ENCODE measurements around the gene ATG101.

The ATG101 gene

GRCh38 chr12:52042706-52043385, 26.9 kb upstream of the ATG101 start:
- DNase-seq: no peak

DNA sequence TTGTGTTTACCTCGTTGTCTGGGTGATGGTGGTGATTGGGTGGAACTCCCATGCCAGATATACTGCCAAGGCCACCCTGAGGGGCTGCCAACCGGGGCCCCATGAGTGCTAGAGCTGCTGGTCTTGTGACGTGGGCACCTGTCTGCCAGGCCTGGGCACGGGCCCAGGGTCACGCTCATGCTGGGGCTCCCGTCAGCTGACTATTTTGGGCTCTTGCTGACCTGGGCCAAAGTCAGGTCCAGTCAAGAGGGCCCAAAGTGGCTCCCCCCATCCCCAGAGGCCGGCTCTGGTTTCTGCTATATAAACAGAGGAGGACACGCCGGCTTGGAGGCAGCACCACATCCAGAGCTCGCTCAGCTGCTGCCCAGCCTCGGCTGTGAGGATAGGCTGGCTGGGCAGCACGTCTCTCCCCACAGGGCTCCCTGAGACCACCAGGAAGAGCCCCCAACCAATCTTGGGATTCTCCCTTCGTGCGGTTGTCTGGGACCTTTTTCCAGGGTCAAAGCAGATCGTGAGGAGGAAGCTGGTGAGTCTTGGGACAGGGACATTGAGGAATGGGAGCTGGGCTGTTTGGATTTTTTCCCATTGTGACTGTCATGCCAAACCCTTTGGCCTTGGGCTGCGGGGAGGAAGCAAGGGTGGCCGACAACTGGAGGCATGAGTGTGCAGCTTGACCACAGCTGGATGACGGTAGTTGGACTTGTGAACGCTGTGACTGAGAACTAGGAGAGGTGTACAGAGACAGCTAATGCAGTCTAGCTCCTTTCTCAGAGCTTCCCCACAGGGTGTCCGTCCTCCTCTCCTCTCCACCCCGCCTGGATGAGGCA, 26.2 kb upstream of the ATG101 start:
- no peak for DNase-seq

DNA sequence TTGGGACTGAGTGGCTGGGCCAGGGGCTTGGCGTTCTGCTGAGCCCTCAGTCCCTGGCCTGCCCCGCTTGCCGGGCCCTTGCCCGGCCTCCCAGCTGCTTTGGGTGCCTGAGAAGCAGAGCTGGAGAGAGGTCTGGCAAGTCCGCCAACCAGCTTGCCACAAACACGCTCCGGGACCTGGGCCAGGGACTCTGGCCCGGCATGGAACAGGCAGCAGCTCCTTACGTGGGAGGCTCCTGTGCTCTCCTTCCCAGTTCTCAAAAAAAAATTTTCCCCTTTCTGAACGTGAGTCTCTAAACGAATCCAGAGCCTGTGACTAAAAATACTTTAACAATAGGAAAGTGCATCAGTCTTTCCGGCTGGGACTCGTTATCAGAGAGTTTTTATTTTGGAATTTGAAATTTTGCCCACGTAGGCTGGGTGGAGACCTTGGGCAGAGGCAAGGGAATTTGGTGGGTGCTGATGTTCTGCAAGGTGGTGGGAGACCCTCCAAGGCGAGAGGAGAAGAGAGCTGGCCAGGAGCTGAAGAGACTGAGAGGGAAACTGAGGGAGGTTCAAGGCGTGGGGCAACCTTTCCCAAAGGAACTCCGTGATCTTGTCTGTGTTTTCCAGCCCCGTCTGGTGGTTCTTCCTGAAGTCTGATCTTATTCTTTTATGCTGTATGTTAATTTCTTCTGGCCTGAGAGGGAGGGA, 25.3 kb upstream of the ATG101 start:
- DNase-seq: no peak

DNA sequence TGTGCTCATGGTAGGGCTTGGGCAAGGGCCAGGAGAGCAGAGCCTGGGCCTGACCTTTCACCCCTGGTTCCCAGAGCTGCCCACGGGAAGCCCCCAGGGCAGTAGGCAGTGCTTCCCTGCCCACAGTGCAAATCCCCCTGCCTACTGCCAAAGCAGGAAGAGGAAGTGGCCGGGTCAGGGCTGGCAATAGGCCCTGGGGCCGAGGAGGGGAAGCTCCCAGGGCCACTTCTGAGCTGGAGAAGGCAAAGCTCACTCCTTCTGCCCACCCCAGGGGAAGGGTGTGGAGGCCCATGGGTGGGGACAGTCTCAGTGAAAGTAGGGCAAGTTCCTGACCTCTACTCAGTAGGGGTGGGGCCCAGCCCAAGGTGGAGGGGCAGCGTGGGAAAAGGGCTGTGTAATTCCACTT, 24.0 kb upstream of the ATG101 start:
- no peak for DNase-seq

DNA sequence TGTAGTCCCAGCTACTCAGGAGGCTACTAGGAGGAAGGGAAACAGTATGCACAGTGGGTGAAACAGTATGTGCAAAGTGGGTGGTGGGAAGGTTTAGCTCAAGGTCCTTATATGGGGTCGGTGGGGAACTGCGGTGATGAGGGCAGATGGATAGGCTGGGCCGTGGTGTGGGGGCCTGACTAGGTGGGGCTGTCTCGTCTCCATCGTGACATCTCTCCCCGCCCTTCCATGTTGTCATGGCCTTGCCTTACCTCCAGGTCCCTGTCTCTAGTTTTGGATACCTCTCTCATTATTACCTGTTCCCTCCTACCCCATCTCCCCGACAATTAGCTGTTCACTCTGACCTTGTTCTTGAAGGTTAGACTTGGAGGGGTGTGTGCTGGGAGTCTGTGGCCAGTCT, 22.9 kb upstream of the ATG101 start:
- DNase-seq: no peak

- DNase-seq: no peak
These were observed 20.5 kb upstream of the ATG101 start for GRCh38 chr12:52049286-52049685.

DNA sequence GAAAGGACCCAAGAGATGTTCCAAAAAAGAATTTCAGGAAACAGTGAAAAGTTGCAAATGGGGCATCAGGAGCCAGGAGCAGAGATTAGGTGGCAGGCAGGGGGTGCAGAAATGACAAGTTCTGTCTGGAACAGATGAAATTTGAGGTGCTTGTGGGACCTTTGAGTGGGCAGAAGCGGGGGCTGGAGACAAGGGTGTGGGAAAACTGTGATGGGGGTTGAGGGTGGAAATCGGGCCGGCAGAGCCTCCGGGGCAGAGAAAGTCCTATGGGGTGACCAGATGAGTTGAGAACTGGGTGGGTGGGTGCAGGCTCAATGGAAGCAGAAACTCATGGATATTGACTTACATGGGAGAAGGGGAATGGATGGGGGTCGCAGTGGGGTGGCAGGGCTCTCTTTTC, 20.1 kb upstream of the ATG101 start:
- no peak for DNase-seq

DNA sequence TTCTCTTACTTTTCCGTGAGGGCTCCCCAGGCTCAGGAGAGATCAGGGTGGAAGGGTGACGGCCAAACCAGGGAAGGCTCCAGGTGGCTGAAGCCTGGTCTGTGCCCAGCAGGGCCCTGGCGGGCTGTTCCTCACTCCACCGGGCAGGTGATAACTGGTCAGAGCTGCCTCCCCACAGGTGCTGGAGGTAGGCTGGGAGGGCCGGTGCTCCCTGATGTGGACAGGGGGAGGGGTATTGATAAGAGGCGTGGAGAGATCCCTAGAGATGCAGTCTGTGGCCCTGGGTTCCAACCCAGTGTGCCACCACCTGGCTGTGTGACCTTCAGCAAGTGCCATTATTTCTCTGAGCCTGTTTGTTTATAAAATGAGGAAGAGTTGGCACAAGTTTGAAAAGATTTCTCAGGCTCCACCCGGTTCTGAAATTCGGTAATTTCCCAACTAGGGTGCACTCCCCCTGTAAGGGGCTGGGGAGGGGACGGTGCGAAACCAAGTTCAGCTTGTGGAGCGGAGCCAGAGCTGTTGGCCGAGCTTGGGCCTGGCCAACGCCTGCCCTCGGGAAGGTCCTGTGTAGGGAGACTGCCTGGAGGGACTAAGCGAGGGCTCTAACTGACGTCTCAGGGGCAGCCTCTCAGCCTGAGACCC, 19.5 kb upstream of the ATG101 start:
- DNase-seq: no peak

- DNase-seq: peak; percentile 70
These were observed 18.8 kb upstream of the ATG101 start, which contains the start of gene NR4A1 for GRCh38 chr12:52050758-52051541. Gene NR4A1, plus strand, starts transcription at chr12:52051442. Its CDS starts 2,887 bp downstream, at chr12:52054329.

GRCh38 chr12:52052468-52053186, 17.2 kb upstream of the ATG101 start:
- DNase-seq: no peak

DNA sequence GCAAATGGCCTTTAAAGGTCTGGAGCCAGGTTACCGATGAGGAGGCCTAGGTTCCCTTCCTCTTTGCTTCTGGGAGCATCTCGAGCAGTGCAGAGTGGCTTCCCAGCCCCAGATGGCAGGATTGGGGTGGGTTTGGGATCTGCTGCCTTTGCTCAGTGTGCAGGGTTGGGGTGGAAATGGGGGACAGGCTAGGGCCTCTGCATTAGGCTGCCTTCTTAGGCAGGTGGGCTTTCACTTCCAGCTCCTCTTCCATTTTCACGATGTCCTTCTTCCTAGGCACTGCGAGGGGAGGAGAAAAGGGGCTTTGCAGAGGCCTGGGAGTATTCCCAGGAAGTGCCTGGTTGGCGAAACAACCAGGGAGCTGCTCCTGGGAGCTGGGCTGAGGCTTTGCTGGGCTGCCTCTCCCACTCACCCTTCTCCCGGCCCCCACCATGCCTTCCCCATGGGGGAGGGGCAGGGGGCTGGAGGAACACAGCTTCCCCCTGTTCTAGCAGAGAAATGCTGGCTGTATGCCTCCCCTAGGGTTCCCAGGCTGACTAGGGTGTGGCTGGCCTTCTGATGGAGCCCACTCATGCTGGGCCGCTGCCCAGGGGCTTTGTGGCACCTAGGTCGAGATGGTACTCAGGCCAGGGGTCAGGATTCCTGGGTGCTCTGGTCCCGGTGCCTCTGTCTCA, 16.1 kb upstream of the ATG101 start:
- no peak for DNase-seq

DNA sequence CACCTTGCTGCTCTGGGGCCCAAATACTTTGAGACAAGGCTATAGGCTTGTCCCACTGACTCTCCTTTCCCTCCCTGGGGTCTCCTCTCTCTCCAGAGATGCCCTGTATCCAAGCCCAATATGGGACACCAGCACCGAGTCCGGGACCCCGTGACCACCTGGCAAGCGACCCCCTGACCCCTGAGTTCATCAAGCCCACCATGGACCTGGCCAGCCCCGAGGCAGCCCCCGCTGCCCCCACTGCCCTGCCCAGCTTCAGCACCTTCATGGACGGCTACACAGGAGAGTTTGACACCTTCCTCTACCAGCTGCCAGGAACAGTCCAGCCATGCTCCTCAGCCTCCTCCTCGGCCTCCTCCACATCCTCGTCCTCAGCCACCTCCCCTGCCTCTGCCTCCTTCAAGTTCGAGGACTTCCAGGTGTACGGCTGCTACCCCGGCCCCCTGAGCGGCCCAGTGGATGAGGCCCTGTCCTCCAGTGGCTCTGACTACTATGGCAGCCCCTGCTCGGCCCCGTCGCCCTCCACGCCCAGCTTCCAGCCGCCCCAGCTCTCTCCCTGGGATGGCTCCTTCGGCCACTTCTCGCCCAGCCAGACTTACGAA, 15.4 kb upstream of the ATG101 start:
- no peak for DNase-seq

GRCh38 chr12:52054833-52055730, 14.7 kb upstream of the ATG101 start:
- DNase-seq: no peak

GRCh38 chr12:52055731-52056711, 13.8 kb upstream of the ATG101 start:
- no peak for DNase-seq

DNA sequence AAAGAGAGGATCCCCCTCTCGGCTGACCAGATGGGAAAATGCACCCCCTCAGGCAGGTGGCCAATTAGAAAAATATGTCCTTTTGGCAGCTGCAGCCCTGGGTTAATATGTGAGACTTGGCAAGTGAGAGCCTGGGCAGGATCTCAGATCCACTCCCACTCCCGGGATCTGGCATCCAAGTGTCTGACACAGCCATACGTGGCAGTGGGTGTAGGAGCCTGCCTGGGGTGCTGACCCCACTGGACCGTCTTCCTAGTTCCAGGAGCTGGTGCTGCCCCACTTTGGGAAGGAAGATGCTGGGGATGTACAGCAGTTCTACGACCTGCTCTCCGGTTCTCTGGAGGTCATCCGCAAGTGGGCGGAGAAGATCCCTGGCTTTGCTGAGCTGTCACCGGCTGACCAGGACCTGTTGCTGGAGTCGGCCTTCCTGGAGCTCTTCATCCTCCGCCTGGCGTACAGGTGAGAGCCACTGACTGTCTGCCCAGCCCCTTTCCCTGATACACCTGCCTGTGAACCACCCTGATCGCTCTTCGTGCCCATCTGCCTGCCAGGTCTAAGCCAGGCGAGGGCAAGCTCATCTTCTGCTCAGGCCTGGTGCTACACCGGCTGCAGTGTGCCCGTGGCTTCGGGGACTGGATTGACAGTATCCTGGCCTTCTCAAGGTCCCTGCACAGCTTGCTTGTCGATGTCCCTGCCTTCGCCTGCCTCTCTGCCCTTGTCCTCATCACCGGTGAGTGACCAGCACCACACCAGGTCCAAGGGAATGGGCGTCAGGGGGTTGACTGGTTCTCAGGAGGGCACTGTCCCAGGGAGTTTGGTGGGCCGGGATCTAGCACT, 12.8 kb upstream of the ATG101 start:
- no peak for DNase-seq

DNA sequence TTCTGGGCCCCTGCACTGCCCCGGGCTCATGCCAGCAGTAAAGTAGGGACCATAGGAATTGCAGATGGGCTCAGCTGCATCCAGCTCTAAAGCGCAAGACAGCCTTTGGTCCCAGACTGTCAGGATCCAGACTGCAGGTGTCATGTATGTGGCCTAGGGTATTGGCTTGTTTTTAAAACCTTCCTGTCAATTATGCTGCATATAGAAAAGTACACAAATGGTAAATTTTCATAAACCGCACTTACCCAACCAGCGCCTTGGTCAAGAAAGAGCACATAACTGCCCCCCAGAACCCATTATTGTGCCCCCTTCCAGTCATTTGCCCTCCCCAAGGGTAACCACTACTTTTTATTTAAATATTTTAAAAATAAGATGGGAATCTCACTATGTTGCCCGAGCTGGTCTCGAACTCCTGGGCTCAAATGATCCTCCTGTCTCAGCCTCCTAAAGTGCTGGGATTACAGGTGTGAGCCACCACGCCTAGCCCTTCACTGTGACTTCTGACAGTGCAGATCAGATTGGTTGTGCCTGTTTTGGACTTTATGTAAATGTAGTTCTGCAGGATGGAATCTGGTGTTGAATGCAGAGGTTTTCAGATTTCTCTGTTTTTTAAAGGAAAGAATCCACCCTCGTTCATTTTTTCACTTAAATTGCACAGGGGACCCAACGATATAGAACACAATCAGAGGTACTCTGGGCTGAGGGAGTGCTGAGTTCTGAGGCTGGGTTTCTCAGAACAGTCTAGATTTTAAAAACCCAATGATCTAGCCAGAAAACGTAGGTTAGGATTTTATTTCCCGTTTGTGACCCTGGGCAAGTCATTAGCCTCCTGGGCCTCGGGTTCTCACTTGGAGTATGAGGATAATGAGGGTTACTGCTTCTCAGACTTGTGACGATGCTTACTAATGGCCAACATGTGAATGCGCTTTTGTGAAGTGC, 11.9 kb upstream of the ATG101 start:
- DNase-seq: no peak
